HepG2 (cell line): ENCODE data around the gene VWA7. TPM values are rescaled to one million over a fixed set of nuclear protein-coding genes. Genes with fewer than 3 reads are reported as not detected.

Experiments
- JUNB ChIP-seq: sonication (generic); formaldehyde crosslinking; IDR thresholded peaks from 2 replicates; pipeline ENCODE4 v1.8.0; 2022; ENCODE audit warnings: missing genetic modification reagents, mild to moderate bottlenecking, borderline replicate concordance
- MIXL1 ChIP-seq: IDR thresholded peaks from 2 replicates; pipeline ENCODE4 v1.6.1; 2016
- RFX3 ChIP-seq: IDR thresholded peaks from 2 replicates; pipeline ENCODE4 v1.6.1; 2016; ENCODE audit warnings: missing biosample characterization, missing genetic modification reagents
- ZFP62 ChIP-seq: sonication (generic); formaldehyde crosslinking; IDR thresholded peaks from 2 replicates; pipeline ENCODE4 v1.4.0; 2020; ENCODE audit warnings: missing genetic modification reagents
- ZNF800 ChIP-seq: sonication (generic); formaldehyde crosslinking; IDR thresholded peaks from 2 replicates; pipeline ENCODE4 v1.4.0; 2020; ENCODE audit warnings: missing genetic modification reagents
- ZNF879 ChIP-seq: sonication (generic); formaldehyde crosslinking; IDR thresholded peaks from 2 replicates; pipeline ENCODE4 v1.8.1; 2023; ENCODE audit warnings: missing genetic modification reagents
- polyA plus RNA-seq, 8 experiments: library from polyadenylated mRNA; depleted of rRNA in 3 of 8; stranded (reverse) in 7 of 8; unstranded in 1 of 8; fragments of >200 nt; fragmentation: Illumina TruSeq in 4 of 8; extraction: Trizol in 4 of 8; gene quantifications; 2 replicates each; pipeline versions ENCODE4 v1.2.1 to v1.2.3, GENCODE V29; 2011 to 2016; ENCODE audit warnings: low read depth in 4 of 8, missing spikeins in 1 of 8, mixed read lengths in 1 of 8; ENCODE audit not compliant: insufficient read depth in 1 of 8
- total RNA-seq, 5 experiments: library from RNA; depleted of rRNA; stranded (reverse); fragments of >200 nt; fragmentation: Illumina TruSeq; extraction: Trizol; gene quantifications; 2 replicates each; pipeline ENCODE4 v1.2.3, GENCODE V29; 2016; ENCODE audit warnings: low read depth in 1 of 5
- TF ChIP-seq, protein P1 (sequence below): sonication (generic); formaldehyde crosslinking; IDR thresholded peaks from 2 replicates; pipeline ENCODE4 v1.4.0; 2020; ENCODE audit warnings: mild to moderate bottlenecking, missing genetic modification reagents
- TF ChIP-seq, protein P2 (sequence below): sonication (generic); formaldehyde crosslinking; IDR thresholded peaks from 2 replicates; pipeline ENCODE4 v1.8.0; 2023; ENCODE audit warnings: mild to moderate bottlenecking, missing genetic modification reagents
- TF ChIP-seq, protein P3 (sequence below): sonication (generic); formaldehyde crosslinking; IDR thresholded peaks from 2 replicates; pipeline ENCODE4 v1.4.0; 2020; ENCODE audit warnings: missing genetic modification reagents
- TF ChIP-seq, protein P4 (sequence below): sonication (generic); formaldehyde crosslinking; IDR thresholded peaks from 2 replicates; pipeline ENCODE4 v1.5.0; 2020; ENCODE audit warnings: mild to moderate bottlenecking, missing genetic modification reagents

Gene VWA7
- total and polyA plus RNA-seq, 2 of the 13 experiments (the other 11 are each of a cell fraction or from before 2014, with no cell fraction given) = 0.86 to 3.3 TPM

- TF ChIP-seq, protein P1, sequence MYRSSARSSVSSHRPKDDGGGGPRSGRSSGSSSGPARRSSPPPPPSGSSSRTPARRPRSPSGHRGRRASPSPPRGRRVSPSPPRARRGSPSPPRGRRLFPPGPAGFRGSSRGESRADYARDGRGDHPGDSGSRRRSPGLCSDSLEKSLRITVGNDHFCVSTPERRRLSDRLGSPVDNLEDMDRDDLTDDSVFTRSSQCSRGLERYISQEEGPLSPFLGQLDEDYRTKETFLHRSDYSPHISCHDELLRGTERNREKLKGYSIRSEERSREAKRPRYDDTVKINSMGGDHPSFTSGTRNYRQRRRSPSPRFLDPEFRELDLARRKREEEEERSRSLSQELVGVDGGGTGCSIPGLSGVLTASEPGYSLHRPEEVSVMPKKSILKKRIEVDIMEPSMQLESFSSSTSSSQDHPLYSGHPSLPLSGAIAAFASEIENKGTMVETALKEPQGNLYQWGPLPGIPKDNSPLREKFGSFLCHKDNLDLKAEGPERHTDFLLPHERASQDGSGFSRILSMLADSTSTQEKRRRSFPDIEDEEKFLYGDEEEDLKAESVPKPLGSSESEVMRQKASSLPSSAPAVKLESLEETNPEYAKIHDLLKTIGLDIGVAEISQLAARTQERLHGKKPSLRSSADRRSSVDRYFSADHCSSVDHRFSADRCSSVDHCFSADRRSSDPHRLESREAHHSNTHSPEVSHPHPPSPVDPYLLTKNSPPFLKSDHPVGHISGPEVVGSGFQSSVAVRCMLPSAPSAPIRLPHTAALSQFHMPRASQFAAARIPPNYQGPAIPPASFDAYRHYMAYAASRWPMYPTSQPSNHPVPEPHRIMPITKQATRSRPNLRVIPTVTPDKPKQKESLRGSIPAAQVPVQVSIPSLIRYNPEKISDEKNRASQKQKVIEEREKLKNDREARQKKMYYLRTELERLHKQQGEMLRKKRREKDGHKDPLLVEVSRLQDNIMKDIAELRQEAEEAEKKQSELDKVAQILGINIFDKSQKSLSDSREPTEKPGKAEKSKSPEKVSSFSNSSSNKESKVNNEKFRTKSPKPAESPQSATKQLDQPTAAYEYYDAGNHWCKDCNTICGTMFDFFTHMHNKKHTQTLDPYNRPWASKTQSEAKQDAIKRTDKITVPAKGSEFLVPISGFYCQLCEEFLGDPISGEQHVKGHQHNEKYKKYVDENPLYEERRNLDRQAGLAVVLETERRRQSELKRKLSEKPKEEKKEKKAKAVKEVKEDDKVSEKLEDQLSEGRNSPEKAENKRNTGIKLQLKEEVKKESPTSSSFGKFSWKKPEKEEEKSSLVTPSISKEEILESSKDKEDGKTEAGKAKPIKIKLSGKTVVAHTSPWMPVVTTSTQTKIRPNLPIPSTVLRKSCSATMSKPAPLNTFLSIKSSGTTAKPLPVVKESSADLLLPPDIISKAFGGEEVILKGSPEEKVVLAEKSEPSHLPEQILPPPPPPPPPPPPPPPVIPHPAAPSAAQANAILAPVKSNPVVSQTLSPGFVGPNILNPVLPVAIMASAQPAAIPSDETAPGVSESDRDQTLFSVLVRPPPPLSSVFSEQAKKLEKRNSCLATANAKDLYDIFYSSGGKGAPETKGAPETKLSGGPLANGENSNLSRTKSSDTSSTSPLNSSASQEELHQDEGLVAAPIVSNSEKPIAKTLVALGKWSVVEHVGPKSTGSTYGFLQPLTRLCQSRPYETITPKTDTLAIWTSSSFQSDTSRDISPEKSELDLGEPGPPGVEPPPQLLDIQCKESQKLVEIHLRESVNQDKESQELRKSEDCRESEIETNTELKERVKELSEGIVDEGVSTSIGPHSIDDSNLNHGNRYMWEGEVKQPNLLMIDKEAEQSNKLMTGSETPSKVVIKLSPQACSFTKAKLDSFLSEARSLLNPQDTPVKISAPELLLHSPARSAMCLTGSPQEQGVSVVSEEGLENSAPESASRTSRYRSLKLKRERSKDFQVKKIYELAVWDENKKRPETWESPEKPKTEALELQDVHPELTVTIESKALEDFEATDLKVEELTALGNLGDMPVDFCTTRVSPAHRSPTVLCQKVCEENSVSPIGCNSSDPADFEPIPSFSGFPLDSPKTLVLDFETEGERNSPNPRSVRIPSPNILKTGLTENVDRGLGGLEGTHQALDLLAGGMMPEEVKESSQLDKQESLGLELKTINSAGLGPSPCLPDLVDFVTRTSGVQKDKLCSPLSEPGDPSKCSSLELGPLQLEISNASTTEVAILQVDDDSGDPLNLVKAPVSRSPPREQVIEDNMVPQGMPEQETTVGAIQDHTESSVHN (CRISPR knock-in tag) = no peak
- TF ChIP-seq, protein P2, sequence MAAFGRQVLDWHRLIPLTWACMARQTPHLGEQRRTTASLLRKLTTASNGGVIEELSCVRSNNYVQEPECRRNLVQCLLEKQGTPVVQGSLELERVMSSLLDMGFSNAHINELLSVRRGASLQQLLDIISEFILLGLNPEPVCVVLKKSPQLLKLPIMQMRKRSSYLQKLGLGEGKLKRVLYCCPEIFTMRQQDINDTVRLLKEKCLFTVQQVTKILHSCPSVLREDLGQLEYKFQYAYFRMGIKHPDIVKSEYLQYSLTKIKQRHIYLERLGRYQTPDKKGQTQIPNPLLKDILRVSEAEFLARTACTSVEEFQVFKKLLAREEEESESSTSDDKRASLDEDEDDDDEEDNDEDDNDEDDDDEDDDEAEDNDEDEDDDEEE (CRISPR knock-in tag) = no peak
- TF ChIP-seq RFX3 (CRISPR knock-in tag) (no peak), ZNF879 (no peak), JUNB (CRISPR knock-in tag) (no peak), MIXL1 (CRISPR knock-in tag) (0 out of 2 replicates have a peak, but pooled peaks have one; percentile 5), ZNF800 (no peak), ZFP62 (CRISPR knock-in tag) (no peak)
- TF ChIP-seq, protein P3, sequence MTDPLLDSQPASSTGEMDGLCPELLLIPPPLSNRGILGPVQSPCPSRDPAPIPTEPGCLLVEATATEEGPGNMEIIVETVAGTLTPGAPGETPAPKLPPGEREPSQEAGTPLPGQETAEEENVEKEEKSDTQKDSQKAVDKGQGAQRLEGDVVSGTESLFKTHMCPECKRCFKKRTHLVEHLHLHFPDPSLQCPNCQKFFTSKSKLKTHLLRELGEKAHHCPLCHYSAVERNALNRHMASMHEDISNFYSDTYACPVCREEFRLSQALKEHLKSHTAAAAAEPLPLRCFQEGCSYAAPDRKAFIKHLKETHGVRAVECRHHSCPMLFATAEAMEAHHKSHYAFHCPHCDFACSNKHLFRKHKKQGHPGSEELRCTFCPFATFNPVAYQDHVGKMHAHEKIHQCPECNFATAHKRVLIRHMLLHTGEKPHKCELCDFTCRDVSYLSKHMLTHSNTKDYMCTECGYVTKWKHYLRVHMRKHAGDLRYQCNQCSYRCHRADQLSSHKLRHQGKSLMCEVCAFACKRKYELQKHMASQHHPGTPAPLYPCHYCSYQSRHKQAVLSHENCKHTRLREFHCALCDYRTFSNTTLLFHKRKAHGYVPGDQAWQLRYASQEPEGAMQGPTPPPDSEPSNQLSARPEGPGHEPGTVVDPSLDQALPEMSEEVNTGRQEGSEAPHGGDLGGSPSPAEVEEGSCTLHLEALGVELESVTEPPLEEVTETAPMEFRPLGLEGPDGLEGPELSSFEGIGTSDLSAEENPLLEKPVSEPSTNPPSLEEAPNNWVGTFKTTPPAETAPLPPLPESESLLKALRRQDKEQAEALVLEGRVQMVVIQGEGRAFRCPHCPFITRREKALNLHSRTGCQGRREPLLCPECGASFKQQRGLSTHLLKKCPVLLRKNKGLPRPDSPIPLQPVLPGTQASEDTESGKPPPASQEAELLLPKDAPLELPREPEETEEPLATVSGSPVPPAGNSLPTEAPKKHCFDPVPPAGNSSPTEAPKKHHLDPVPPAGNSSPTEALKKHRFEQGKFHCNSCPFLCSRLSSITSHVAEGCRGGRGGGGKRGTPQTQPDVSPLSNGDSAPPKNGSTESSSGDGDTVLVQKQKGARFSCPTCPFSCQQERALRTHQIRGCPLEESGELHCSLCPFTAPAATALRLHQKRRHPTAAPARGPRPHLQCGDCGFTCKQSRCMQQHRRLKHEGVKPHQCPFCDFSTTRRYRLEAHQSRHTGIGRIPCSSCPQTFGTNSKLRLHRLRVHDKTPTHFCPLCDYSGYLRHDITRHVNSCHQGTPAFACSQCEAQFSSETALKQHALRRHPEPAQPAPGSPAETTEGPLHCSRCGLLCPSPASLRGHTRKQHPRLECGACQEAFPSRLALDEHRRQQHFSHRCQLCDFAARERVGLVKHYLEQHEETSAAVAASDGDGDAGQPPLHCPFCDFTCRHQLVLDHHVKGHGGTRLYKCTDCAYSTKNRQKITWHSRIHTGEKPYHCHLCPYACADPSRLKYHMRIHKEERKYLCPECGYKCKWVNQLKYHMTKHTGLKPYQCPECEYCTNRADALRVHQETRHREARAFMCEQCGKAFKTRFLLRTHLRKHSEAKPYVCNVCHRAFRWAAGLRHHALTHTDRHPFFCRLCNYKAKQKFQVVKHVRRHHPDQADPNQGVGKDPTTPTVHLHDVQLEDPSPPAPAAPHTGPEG (CRISPR knock-in tag) = no peak
- TF ChIP-seq, protein P4, sequence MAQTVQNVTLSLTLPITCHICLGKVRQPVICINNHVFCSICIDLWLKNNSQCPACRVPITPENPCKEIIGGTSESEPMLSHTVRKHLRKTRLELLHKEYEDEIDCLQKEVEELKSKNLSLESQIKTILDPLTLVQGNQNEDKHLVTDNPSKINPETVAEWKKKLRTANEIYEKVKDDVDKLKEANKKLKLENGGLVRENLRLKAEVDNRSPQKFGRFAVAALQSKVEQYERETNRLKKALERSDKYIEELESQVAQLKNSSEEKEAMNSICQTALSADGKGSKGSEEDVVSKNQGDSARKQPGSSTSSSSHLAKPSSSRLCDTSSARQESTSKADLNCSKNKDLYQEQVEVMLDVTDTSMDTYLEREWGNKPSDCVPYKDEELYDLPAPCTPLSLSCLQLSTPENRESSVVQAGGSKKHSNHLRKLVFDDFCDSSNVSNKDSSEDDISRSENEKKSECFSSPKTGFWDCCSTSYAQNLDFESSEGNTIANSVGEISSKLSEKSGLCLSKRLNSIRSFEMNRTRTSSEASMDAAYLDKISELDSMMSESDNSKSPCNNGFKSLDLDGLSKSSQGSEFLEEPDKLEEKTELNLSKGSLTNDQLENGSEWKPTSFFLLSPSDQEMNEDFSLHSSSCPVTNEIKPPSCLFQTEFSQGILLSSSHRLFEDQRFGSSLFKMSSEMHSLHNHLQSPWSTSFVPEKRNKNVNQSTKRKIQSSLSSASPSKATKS (CRISPR knock-in tag) = no peak
These were observed 42.8 kb upstream of the VWA7 start (continued) for GRCh38 chr6:31819871-31820299.
